Glutamatergic neuron (in vitro differentiated cells): Measurements from ENCODE around the gene RNASE8. TPM values are rescaled to one million over a fixed set of nuclear protein-coding genes. Genes with fewer than 3 reads are reported as not detected.
"Not testable (repeated sequence)": the region's sequence is repeated elsewhere in the genome, so short reads cannot be mapped to it uniquely, and the experiment has no call there.

Experiments used
- DNase-seq: peaks from one replicate; pipeline ENCODE4 v3.0.0; 2022
- H3K27ac Mint-ChIP-seq: one replicate; pipeline ENCODE4 v1.8.0; 2020; ENCODE audit warnings: mild to moderate bottlenecking, mixed read lengths, inconsistent platforms; ENCODE audit not compliant: unreplicated experiment
- H3K27me3 Mint-ChIP-seq: one replicate; pipeline ENCODE4 v1.8.0; 2020; ENCODE audit warnings: mild to moderate bottlenecking, moderate library complexity, mixed read lengths, inconsistent platforms; ENCODE audit not compliant: unreplicated experiment
- H3K36me3 Mint-ChIP-seq: one replicate; pipeline ENCODE4 v1.8.0; 2020; ENCODE audit warnings: mild to moderate bottlenecking, mixed read lengths, inconsistent platforms; ENCODE audit not compliant: unreplicated experiment
- H3K4me1 Mint-ChIP-seq: one replicate; pipeline ENCODE4 v1.8.0; 2020; ENCODE audit warnings: mild to moderate bottlenecking, low read depth, mixed read lengths, inconsistent platforms; ENCODE audit not compliant: unreplicated experiment
- H3K4me3 Mint-ChIP-seq: one replicate; pipeline ENCODE4 v1.8.0; 2020; ENCODE audit warnings: mild to moderate bottlenecking, mixed read lengths, inconsistent platforms; ENCODE audit not compliant: unreplicated experiment
- H3K9me3 Mint-ChIP-seq: one replicate; pipeline ENCODE4 v1.8.0; 2020; ENCODE audit warnings: mild to moderate bottlenecking, moderate library complexity, mixed read lengths, inconsistent platforms; ENCODE audit not compliant: unreplicated experiment
- long read RNA-seq: library from polyadenylated mRNA; unstranded; transcript quantifications from one replicate; pipeline ENCODE4 v2.0.0, GENCODE V29; 2020; ENCODE audit not compliant: unreplicated experiment
- total RNA-seq: library from RNA; stranded (reverse); fragmentation: NEBNext Ultra II Directional; extraction: Animal tissue kit (Norgen Biotek cat#: 25700); gene quantifications from one replicate; pipeline ENCODE4 v1.2.1, GENCODE V29; 2021; ENCODE audit not compliant: unreplicated experiment
- TF ChIP-seq, protein P1 (sequence below): fragments of 200-600 bp; sonication (generic); IDR thresholded peaks from one replicate; pipeline ENCODE4 v1.5.0; 2021; ENCODE audit not compliant: partially characterized antibody, unreplicated experiment

Gene RNASE8, protein sequence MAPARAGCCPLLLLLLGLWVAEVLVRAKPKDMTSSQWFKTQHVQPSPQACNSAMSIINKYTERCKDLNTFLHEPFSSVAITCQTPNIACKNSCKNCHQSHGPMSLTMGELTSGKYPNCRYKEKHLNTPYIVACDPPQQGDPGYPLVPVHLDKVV
- total RNA-seq, result not detected
- long read RNA-seq, result 0 reads

DNA sequence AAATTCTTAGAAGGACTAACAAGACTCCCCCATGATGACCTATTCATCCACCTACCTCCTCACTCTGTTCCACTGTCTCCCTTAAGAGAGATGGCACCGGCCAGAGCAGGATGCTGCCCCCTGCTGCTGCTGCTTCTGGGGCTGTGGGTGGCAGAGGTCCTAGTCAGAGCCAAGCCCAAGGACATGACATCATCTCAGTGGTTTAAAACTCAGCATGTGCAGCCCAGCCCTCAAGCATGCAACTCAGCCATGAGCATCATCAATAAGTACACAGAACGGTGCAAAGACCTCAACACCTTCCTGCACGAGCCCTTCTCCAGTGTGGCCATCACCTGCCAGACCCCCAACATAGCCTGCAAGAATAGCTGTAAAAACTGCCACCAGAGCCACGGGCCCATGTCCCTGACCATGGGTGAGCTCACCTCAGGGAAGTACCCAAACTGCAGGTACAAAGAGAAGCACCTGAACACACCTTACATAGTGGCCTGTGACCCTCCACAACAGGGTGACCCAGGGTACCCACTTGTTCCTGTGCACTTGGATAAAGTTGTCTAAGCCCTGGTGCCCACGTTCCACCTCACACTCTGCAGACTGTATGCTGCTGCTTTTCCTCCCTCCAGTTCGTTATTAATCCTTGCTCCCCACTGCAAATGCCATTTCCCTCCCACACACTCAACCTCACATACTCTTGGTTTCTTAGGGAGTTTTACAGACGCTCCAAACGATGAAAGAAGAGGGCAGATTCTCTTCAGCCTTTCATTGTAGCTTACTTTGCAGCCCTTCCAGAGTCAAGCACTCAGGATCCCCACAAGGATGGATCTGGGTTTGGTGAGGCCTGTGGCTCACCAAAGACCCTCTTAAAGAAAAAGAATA, at the start of gene RNASE8:
TSS of gene RNASE8 (plus strand) at position 20 of the 873 bp plus-strand sequence. CDS start at position 91, 71 bp downstream.
- Mint-ChIP-seq H3K27ac (no peak within 1 kb of the TSS), H3K27me3 (no peaks in the 10 kb centered on the region), H3K36me3 (no peaks in the 10 kb centered on the region), H3K9me3 (no peaks in the 10 kb centered on the region), H3K4me3 (no peak within 1 kb of the TSS), H3K4me1 (no peaks in the 10 kb centered on the region)
- DNase-seq, result no peak
- TF ChIP-seq, protein P1, sequence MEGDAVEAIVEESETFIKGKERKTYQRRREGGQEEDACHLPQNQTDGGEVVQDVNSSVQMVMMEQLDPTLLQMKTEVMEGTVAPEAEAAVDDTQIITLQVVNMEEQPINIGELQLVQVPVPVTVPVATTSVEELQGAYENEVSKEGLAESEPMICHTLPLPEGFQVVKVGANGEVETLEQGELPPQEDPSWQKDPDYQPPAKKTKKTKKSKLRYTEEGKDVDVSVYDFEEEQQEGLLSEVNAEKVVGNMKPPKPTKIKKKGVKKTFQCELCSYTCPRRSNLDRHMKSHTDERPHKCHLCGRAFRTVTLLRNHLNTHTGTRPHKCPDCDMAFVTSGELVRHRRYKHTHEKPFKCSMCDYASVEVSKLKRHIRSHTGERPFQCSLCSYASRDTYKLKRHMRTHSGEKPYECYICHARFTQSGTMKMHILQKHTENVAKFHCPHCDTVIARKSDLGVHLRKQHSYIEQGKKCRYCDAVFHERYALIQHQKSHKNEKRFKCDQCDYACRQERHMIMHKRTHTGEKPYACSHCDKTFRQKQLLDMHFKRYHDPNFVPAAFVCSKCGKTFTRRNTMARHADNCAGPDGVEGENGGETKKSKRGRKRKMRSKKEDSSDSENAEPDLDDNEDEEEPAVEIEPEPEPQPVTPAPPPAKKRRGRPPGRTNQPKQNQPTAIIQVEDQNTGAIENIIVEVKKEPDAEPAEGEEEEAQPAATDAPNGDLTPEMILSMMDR, result no peak

DNA sequence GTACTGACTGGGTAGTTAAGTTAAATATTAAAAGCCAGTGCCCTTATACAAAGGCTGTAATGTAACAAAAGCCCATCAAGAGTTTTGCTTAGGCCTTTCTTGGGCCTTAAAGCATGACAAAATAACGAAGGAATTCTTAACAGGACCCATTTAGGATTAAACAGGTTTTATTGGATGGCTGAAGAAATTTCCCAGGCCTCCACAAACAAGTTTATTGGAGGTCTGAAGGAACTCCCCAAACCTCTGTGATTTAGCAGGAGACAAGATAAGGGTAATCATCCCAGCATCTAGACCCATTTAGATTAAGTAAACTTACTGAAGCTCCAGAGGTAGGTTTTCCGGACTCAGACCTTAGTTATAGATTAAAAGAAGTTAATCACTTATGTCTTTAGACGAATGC, 47.9 kb upstream of the RNASE8 start:
- not testable (repeated sequence) for H3K27me3 Mint-ChIP-seq, DNase-seq, H3K9me3 Mint-ChIP-seq, H3K27ac Mint-ChIP-seq, H3K4me1 Mint-ChIP-seq, H3K36me3 Mint-ChIP-seq, H3K4me3 Mint-ChIP-seq

DNA sequence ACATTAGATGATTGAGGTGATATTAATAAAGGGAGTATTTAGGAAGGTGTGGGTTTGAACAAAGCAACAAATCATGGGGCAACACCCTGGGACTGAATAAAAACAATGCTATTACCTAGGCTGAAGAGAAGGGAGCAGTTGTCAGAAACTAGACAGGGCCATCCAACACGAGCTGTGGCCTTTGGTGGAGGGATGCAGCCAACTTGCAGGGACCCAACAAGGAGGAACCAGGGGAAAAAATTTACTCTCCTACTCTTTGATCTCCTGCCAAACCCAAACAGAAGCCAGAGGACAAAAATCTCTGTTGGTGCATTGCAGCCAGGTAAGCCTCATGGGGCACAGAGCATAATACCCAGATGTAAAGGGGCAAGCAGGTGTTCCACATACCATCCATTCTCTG, 46.5 kb upstream of the RNASE8 start:
- Mint-ChIP-seq H3K9me3 (no peaks in the 10 kb centered on the region), H3K4me1 (peaks cover 3% of the 10 kb centered on the region), H3K4me3 (no peak overlapping the region), H3K27ac (no peak overlapping the region), H3K36me3 (no peaks in the 10 kb centered on the region), H3K27me3 (no peaks in the 10 kb centered on the region)
- TF ChIP-seq, protein P1, result no peak
- no peak for DNase-seq

DNA sequence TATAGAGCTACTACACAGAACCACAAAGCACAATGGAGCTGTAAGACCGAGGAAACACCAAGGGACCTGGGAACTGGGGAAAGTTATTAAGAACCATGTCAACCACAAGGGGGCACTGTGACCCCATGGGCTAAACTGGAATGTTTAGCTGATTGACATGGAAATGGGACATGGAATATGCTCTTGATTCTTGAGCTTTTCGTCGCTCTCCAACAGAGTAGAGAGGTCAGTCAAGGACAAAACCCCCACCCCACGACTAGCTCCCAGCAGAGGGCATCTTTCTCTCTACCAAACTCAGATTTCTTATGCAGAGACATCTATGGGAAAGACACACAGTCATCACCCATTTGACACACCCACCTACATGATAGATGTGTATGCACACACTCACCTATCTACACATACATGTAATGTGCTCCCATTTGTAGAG, 42.8 kb upstream of the RNASE8 start:
- Mint-ChIP-seq H3K36me3 (no peaks in the 10 kb centered on the region), H3K27ac (no peak overlapping the region), H3K4me1 (peaks cover 3% of the 10 kb centered on the region), H3K4me3 (no peak overlapping the region), H3K27me3 (no peaks in the 10 kb centered on the region), H3K9me3 (peaks cover 2% of the 10 kb centered on the region)
- peak; percentile 88 for DNase-seq
- TF ChIP-seq, protein P1, result peak; percentile 91

DNA sequence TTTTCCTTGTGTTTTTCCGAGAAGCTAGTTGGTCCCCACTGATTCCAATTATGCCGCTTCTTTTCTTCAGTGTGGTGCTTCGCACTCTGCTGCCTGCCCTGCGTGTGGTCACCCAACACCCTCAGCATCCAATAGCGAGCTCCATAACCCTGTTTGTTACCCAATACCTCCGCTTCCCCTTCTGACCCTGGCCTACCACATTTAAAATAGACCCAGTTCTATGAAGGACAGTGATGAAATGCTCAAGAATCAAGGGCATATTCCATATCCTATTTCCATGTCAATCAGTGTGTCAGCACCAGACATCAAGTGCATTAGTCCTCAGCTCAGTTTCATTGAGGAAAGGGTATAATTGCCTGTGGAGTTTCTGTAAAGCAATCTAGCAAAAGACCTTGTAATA, 42.3 kb upstream of the RNASE8 start:
- no peak overlapping the region for H3K27ac Mint-ChIP-seq
- no peak for DNase-seq
- H3K27me3 Mint-ChIP-seq, result no peaks in the 10 kb centered on the region
- peaks cover 2% of the 10 kb centered on the region for H3K9me3 Mint-ChIP-seq
- TF ChIP-seq, protein P1, result no peak
- H3K36me3 Mint-ChIP-seq, result no peaks in the 10 kb centered on the region
- peaks cover 3% of the 10 kb centered on the region for H3K4me1 Mint-ChIP-seq
- no peak overlapping the region for H3K4me3 Mint-ChIP-seq
